ENCODE results near the gene QSOX1. TPM values are rescaled to one million over a fixed set of nuclear protein-coding genes. Genes with fewer than 3 reads are reported as not detected.
A peak's percentile ranks its signal among the peaks of the same experiment; 100 is the strongest.

The QSOX1 gene
- total and polyA plus RNA-seq, 2 donors (not counting 3 experiments of a cell fraction or from before 2014, with no cell fraction given), result 256 to 415 TPM

DNA sequence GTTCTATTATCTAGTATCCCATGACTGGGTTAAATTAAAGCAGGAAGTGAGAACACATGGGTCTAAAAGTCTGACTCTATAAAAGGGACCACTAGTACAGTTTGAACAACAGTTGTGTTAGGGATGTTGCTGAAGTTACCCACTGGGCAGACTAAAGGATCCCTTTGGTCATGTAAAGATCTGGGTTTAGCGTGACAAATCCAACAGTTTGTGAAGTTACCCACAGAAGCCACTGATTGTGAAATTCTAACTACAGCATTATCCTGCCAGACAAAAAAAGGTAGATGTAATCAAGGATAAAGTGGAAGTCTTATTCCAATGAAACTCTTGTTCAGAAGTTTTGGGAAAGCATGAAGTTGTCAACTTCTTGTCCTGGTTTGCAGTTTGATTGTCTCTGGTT is 5.7 kb downstream of the QSOX1 start:
- no TSS peak for BruUV-seq (replicated peaks)
- POLR2A ChIA-PET, result no interaction called here
- no peak for DNase-seq (ENCODE audit: low read depth, low spot score)
- Histone ChIP-seq H3K9me3 (replicated peaks; ENCODE audit: control insufficient read depth, insufficient read depth, low read length) (no peaks in the 10 kb centered on the region), H2AFZ (ENCODE audit: low read depth, low read length) (no peak overlapping the region), H3K27ac (ENCODE audit: insufficient read depth, low read depth, low read length) (no peak overlapping the region), H3K9me1 (replicated peaks; ENCODE audit: control insufficient read depth, extremely low read depth, insufficient read depth, low read length) (no peaks in the 10 kb centered on the region), H3K4me2 (ENCODE audit: insufficient read depth, low read length) (no peak overlapping the region), H3K27me3 (ENCODE audit: control insufficient read depth in 2 of 2, insufficient read depth in 2 of 2, low read length in 2 of 2) (no peaks in the 10 kb centered on the region), H3K4me3 (replicated peaks in 1 of 3; ENCODE audit: insufficient read depth in 1 of 3, low read depth in 1 of 3, low read length in 3 of 3) (no peak overlapping the region), H3K79me2 (ENCODE audit: control insufficient read depth, insufficient read depth, low read length) (peaks cover 86% of the 10 kb centered on the region), H3K36me3 (ENCODE audit: control insufficient read depth in 2 of 2, extremely low read depth in 1 of 2, insufficient read depth in 2 of 2, low read length in 2 of 2) (no peaks in the 10 kb centered on the region), H4K20me1 (replicated peaks; ENCODE audit: control insufficient read depth, extremely low read depth, insufficient read depth, low read length) (no peaks in the 10 kb centered on the region), H3K4me1 (ENCODE audit: control insufficient read depth, extremely low read depth, insufficient read depth, low read length) (peaks cover 24% of the 10 kb centered on the region), H3K9ac (replicated peaks; ENCODE audit: extremely low read depth, insufficient read depth, low read length) (no peak overlapping the region)
- dilution Hi-C loops (cut with MboI; ENCODE audit: extremely low pct_ligation_motif_present, low sequenced_read_pairs) (no loop called here), intact Hi-C loops (cut with micrococcal nuclease) (no loop called here)
- CTCF ChIA-PET, result no interaction called here
- peak; percentile 21 for FAIRE-seq
- TF ChIP-seq EZH2 (IDR thresholded peaks at IDR 0.05; ENCODE audit: borderline replicate concordance, low read depth, low read length, severe bottlenecking) (no peak), JUN (IDR thresholded peaks at IDR 0.05; ENCODE audit: borderline replicate concordance, insufficient read depth, insufficient read length, low read depth) (no peak), FOS (IDR thresholded peaks at IDR 0.05; ENCODE audit: borderline replicate concordance, insufficient read depth, low read length) (no peak), MAX (IDR thresholded peaks at IDR 0.05; ENCODE audit: insufficient read depth, insufficient read length) (no peak), CTCF (IDR thresholded peaks at IDR 0.05; ENCODE audit: extremely low read depth in 1 of 2, insufficient read depth in 1 of 2, low read depth in 1 of 2, low read length in 2 of 2) (no peak), MYC (IDR thresholded peaks at IDR 0.05; ENCODE audit: low read depth, low read length) (no peak), GATA2 (IDR thresholded peaks at IDR 0.05; ENCODE audit: insufficient read depth, insufficient read length, low read depth, low read length) (no peak), POLR2A (IDR thresholded peaks at IDR 0.05; ENCODE audit: low read depth, low read length) (no peak), POLR2AphosphoS5 (IDR thresholded peaks at IDR 0.05; ENCODE audit: insufficient read depth, low read depth, low read length) (no peak)

All from endothelial cell of umbilical vein (primary cell).